Adrenal gland (tissue), 12 donors: ENCODE measurements around the gene LAMP2. TPM values are rescaled to one million over a fixed set of nuclear protein-coding genes. Genes with fewer than 3 reads are reported as not detected.

Experiments
- DNase-seq, 7 donors: peaks; one replicate each; pipeline ENCODE4 v3.0.0-alpha.2; 2019 to 2020
- H3K27ac ChIP-seq, 5 donors: fragments of 200-600 bp; sonication (generic) in 4 of 5; 1 replicate in 3 of 5; 2 replicates in 2 of 5; pipeline versions ENCODE4 v1.5.1 to v1.8.0; 2016 to 2020; ENCODE audit warnings: mild to moderate bottlenecking in 1 of 5
- H3K27me3 ChIP-seq: fragments of 200-600 bp; 2 replicates; pipeline ENCODE4 v1.8.0; 2021
- H3K36me3 ChIP-seq, 2 donors: fragments of 200-600 bp; replicated peaks in 1 of 2; 1 replicate in 1 of 2; 2 replicates in 1 of 2; pipeline versions ENCODE4 v1.5.1 to v1.8.0; 2018 to 2022
- H3K4me1 ChIP-seq, 2 donors: fragments of 200-600 bp; replicated peaks in 1 of 2; 1 replicate in 1 of 2; 2 replicates in 1 of 2; pipeline versions ENCODE4 v1.5.1 to v1.8.0; 2018 to 2021
- H3K4me3 ChIP-seq, 4 donors: fragments of 200-600 bp; sonication (generic) in 3 of 4; one replicate each; pipeline ENCODE4 v1.5.1; 2016 to 2018
- H3K9me3 ChIP-seq, 3 donors: fragments of 200-600 bp; sonication (generic) in 1 of 3; replicated peaks in 1 of 3; 1 replicate in 2 of 3; 2 replicates in 1 of 3; pipeline versions ENCODE4 v1.5.1 to v1.8.0; 2016 to 2021
- CTCF ChIP-seq, 6 experiments: fragments of 450-650 bp in 4 of 6; fragments of 200-600 bp in 2 of 6; sonication (generic) in 1 of 6; IDR thresholded peaks; 1 replicate in 5 of 6; 2 replicates in 1 of 6; pipeline versions ENCODE4 v1.5.1 to v1.8.0; 2016 to 2021; ENCODE audit warnings: antibody characterized with exemption in 6 of 6, mild to moderate bottlenecking in 2 of 6, moderate library complexity in 1 of 6
- POLR2A ChIP-seq, 2 donors: fragments of 450-650 bp; IDR thresholded peaks; one replicate each; pipeline ENCODE4 v1.6.1; 2017; ENCODE audit warnings: antibody characterized with exemption in 2 of 2, mild to moderate bottlenecking in 2 of 2, moderate library complexity in 1 of 2
- WGBS, 4 donors: extraction: QIAGEN DNeasy Blood & Tissue Kit in 2 of 4; methylation state at CpG; one replicate each; pipeline versions ENCODE4 v1.1.5 to v1.1.7; 2013 to 2017; 5-methylcytosine and 5-hydroxymethylcytosine counted together
- intact Hi-C, 2 donors: fragments of 100-400 bp; cut with DNase I; formaldehyde crosslinking; loops; one replicate each; pipeline versions ENCODE4 v1.14.1 to v1.15.0; 2022 to 2023
- polyA plus RNA-seq, 3 donors: library from polyadenylated mRNA; stranded (reverse); fragments of 200-250 nt in 2 of 3; fragments of 350-450 nt in 1 of 3; fragmentation: Illumina TruSeq in 1 of 3; extraction: RNeasy Lipid Tissue Mini Kit (QIAGEN cat#74804) in 1 of 3; gene quantifications; one replicate each; pipeline ENCODE4 v1.2.3, GENCODE V29; 2013 to 2014
- total RNA-seq, 9 donors: library from RNA; depleted of rRNA in 4 of 9; stranded (reverse); fragments of >200 nt in 4 of 9; fragments of 120-200 nt in 1 of 9; fragmentation: NEBNext Ultra II Directional in 1 of 9; extraction: Animal tissue kit (Norgen Biotek cat#: 25700) in 1 of 9; gene quantifications; one replicate each; pipeline versions ENCODE4 v1.1.0 to v1.2.4, GENCODE V29; 2013 to 2023
- donor health status: healthy with polysubstance abuse.
- donor health status: Bipolar disorder and iron deficiency.
- donor health status: DM: yes; HTN: yes; CAD: no.
- donor health status: DM: no; HTN: no; CAD: no.
- donor health status: DM: no; HTN: no; CAD: no.
- donor health status: DM: yes; HTN: yes; CAD: no.

LAMP2 gene
- total and polyA plus RNA-seq, 12 donors = 15.8 to 206 (median 157) TPM

- intact Hi-C loops = no loop called here
- TF ChIP-seq POLR2A (IDR thresholded peaks at IDR 0.05) (no peak), CTCF (IDR thresholded peaks at IDR 0.05) (no peak)
- Histone ChIP-seq H3K27ac (no peak overlapping the region), H3K36me3 (no peaks in the 10 kb centered on the region), H3K4me1 (no peaks in the 10 kb centered on the region), H3K4me3 (no peak overlapping the region), H3K9me3 (no peaks in the 10 kb centered on the region), H3K27me3 (no peaks in the 10 kb centered on the region)
- WGBS, 4 donors = 55 to 70% (median 66%) methylated on average over 8 to 9 of the region's 9 CpGs
- DNase-seq = no peak
These were observed 17.7 kb upstream of the LAMP2 start for GRCh38 chrX:120486786-120487185.

DNA sequence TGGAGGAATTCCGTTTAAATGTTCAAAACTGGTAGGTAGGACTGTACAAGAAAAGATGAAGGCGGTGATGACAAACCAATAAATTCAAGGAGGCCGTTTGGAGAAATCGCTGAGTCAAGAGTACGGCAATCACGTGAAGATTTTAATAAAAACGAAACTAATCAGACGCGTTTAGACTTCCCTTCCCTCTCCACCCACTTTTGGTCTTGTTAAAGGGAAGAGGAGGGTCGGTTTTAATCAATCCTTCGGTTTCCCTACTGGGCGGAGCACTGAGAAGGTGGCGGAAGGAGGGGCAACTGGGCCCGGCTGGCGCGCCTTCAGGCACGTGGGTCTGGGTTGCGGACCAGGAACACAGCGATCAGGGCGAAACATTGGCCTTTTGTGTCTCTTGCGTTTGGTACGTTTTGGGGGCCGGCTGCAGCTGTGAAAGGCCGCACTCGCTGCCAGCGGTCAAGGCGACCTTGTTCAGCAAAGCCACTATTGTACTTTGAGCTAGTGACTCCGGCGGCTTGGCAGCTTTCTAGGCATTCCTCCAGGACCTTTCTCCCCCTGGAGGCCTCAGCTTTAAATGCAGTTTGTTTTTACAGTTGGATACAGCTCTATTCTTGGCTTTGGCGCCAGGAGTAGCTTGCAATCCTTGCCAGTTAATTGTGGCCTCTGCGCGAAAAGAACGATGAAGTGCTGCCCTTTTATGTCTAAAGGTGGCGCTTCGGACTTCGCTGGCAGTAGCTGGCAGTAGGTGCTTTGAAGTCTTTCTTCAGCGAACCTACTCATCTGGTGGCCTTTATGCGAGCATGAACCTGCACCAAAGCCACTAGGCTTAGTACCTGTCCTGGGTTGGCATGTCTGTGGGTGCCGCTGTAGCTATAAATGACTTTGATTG, 16.8 kb upstream of the LAMP2 start:
- Histone ChIP-seq H3K27ac (peak overlapping the region; percentile 60 to 92 (median 85)), H3K27me3 (no peaks in the 10 kb centered on the region), H3K4me1 (no peaks in the 10 kb centered on the region), H3K36me3 (no peaks in the 10 kb centered on the region), H3K4me3 (peak overlapping the region in 3 of 4 donors; percentile 14 to 50 (median 33)), H3K9me3 (no peaks in the 10 kb centered on the region)
- peak; percentile 61 to 90 (median 82) for DNase-seq
- WGBS, 4 donors = 1 to 23% (median 12%) methylated on average over 23 to 39 of the region's 39 CpGs
- intact Hi-C loops = no loop called here
- TF ChIP-seq CTCF (IDR thresholded peaks at IDR 0.05) = peak; percentile 15 to 67 (median 58)
- peak in 1 of 2 donors; percentile 67 for TF ChIP-seq POLR2A (IDR thresholded peaks at IDR 0.05)

GRCh38 chrX:120485315-120485637, 16.2 kb upstream of the LAMP2 start:
- Histone ChIP-seq H3K4me1 (no peaks in the 10 kb centered on the region), H3K27ac (peak overlapping the region in 3 of 5 donors; percentile 83 to 92 (median 89)), H3K4me3 (peak overlapping the region in 1 of 4 donors; percentile 50), H3K27me3 (no peaks in the 10 kb centered on the region), H3K9me3 (no peaks in the 10 kb centered on the region), H3K36me3 (no peaks in the 10 kb centered on the region)
- intact Hi-C loops = no loop called here
- DNase-seq = no peak
- no peak for TF ChIP-seq CTCF (IDR thresholded peaks at IDR 0.05)
- no peak for TF ChIP-seq POLR2A (IDR thresholded peaks at IDR 0.05)
- WGBS, 4 donors = 70 to 77% (median 75%) methylated on average over 2 to 3 of the region's 3 CpGs

DNA sequence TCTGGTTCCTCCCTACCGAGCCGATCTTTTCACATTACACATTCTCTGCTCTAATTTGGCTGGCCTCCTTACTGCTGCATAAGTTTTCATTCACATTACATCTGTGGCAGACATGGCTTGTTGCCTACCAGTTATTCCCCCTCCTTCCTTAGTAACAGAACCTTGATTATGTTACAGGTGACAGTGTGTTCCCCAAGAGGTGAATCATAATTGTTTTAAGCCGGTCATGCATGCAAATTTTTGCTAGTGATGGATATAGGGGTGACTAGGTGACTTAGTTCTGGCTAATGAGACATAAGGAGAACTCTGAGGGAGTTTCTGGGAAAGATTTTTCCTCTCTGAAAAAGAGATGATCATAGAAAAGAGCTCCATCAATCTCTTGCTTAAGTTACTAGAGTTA, 8.4 kb upstream of the LAMP2 start:
- Histone ChIP-seq H3K9me3 (no peaks in the 10 kb centered on the region), H3K4me1 (no peaks in the 10 kb centered on the region), H3K27me3 (peaks cover 3% of the 10 kb centered on the region), H3K4me3 (no peak overlapping the region), H3K36me3 (no peaks in the 10 kb centered on the region), H3K27ac (no peak overlapping the region)
- TF ChIP-seq POLR2A (IDR thresholded peaks at IDR 0.05) (no peak), CTCF (IDR thresholded peaks at IDR 0.05) (no peak)
- 73 to 90% (median 79%) methylated on average over 3 of the region's 3 CpGs for WGBS, 4 donors
- intact Hi-C loops = loop anchor here in 1 of 2 donors (5.0 kb wide), 1 partner anchor 110 kb away; no protein-coding TSS in a partner anchor
- no peak for DNase-seq
